Measurements from ENCODE around the gene FADS1.

FADS1 gene

GRCh38 chr11:61817471-61818202 is 834 bp upstream of the FADS1 start:
- no peak for DNase-seq

- peak; percentile 86 for DNase-seq
Measured at GRCh38 chr11:61815790-61816735, 740 bp downstream of the FADS1 start.

GRCh38 chr11:61814958-61815789 is 1.6 kb downstream of the FADS1 start:
- DNase-seq: peak; percentile 91

- peak; percentile 39 for DNase-seq
Measured at GRCh38 chr11:61814247-61814957, 2.4 kb downstream of the FADS1 start.

- DNase-seq: no peak
Measured at GRCh38 chr11:61812736-61813411, 3.9 kb downstream of the FADS1 start.

- DNase-seq: no peak
Measured at GRCh38 chr11:61811831-61812230, 5.0 kb downstream of the FADS1 start.

GRCh38 chr11:61810671-61811175 is 6.1 kb downstream of the FADS1 start:
- DNase-seq: no peak

- DNase-seq: no peak
Measured at GRCh38 chr11:61806785-61807184, 10.0 kb downstream of the FADS1 start.

- no peak for DNase-seq
Measured at GRCh38 chr11:61805146-61805545, 11.7 kb downstream of the FADS1 start.

GRCh38 chr11:61803889-61804647 is 12.7 kb downstream of the FADS1 start:
- no peak for DNase-seq

- DNase-seq: no peak
Measured at GRCh38 chr11:61802605-61803004, 14.2 kb downstream of the FADS1 start.

GRCh38 chr11:61800331-61801281 is 16.2 kb downstream of the FADS1 start:
- no peak for DNase-seq

- DNase-seq: no peak
Measured at GRCh38 chr11:61799665-61800284, 17.0 kb downstream of the FADS1 start.

- DNase-seq: peak; percentile 65
Measured at GRCh38 chr11:61797263-61797944, 19.4 kb downstream of the FADS1 start.

GRCh38 chr11:61795876-61796526 is 20.8 kb downstream of the FADS1 start:
- no peak for DNase-seq

GRCh38 chr11:61795459-61795858 is 21.3 kb downstream of the FADS1 start:
- no peak for DNase-seq

- no peak for DNase-seq
Measured at GRCh38 chr11:61794579-61794978, 22.2 kb downstream of the FADS1 start.

- DNase-seq: no peak
Measured at GRCh38 chr11:61793829-61794204, 23.0 kb downstream of the FADS1 start.

Data from COR-L47 (cell line).